GM12891 (cell line): Measurements from ENCODE around the gene CCL8.

Experiments
- PAX5 ChIP-seq: IDR thresholded peaks from 2 replicates; pipeline ENCODE4 v1.6.1; 2011; ENCODE audit warnings: low read length, moderate library complexity, mild to moderate bottlenecking; ENCODE audit not compliant: insufficient read depth, severe bottlenecking
- POLR2A ChIP-seq: IDR thresholded peaks from 2 replicates; pipeline ENCODE4 v1.6.1; 2011; ENCODE audit warnings: low read depth, low read length, control low read depth
- POLR2AphosphoS5 ChIP-seq: IDR thresholded peaks from 2 replicates; pipeline ENCODE4 v1.6.1; 2011; ENCODE audit warnings: low read depth, low read length, control low read depth
- POU2F2 ChIP-seq: IDR thresholded peaks from 2 replicates; pipeline ENCODE4 v1.6.1; 2011; ENCODE audit warnings: low read depth, mild to moderate bottlenecking, control low read depth, low read length, moderate library complexity
- SPI1 ChIP-seq: IDR thresholded peaks from 2 replicates; pipeline ENCODE4 v1.6.1; 2011; ENCODE audit warnings: low read depth, low read length, control low read depth
- TAF1 ChIP-seq: IDR thresholded peaks from 2 replicates; pipeline ENCODE4 v1.6.1; 2011; ENCODE audit warnings: low read depth, low read length, control low read depth

DNA sequence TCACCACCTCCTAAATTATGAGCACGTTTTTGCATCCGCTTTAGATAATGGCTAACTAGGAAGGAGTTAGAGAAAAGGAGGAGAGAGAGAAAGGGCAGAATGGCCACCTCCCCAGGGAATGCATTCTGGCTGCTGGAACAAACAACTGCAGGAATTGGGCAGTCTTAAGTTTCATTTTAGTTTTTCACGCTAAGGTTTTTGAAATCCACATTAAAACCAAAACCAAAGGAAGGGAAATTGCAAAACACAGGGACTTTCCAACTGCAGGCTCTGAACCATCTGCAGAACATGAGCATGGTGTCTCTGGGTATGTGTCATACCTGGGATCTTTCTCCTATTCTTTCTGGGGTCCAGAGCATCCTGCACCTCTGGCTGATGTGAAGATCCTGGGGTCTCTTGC is 12.1 kb upstream of the CCL8 start:
- TF ChIP-seq POLR2A (no peak), PAX5 (no peak), POLR2AphosphoS5 (no peak), TAF1 (no peak), POU2F2 (no peak), SPI1 (no peak)
